Measurements from ENCODE around the gene TRMT11.
A peak's percentile ranks its signal among the peaks of the same experiment; 100 is the strongest.
"Not testable (repeated sequence)": the region's sequence is repeated elsewhere in the genome, so short reads cannot be mapped to it uniquely, and the experiment has no call there.

Gene TRMT11

GRCh38 chr6:126041516-126041915, 55.2 kb downstream of the TRMT11 start:
- DNase-seq (ENCODE audit: low read depth in 2 of 2) = no peak

- DNase-seq (ENCODE audit: low read depth in 2 of 2) = no peak
Measured at GRCh38 chr6:126042001-126042419, 55.7 kb downstream of the TRMT11 start.

DNA sequence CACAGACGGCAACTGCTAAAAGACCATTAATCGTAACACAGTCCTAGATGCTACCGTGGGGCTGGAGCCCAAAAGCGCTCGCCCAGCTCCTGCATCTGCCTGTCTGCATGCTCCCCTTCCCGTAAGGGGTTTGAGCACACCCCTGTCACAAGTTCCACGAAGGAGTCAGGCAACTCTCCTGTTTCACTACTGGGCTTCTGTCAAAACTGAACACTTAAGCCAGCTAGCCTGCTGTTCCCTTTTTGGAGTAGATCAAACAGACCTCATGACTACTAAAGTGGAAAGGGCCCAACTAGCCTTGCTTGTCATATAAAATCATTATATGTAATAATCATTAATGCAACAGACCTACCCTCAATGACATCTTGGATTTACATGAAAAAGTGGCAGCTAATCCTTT, 61.3 kb downstream of the TRMT11 start:
- DNase-seq (ENCODE audit: low read depth in 2 of 2) = no peak

DNA sequence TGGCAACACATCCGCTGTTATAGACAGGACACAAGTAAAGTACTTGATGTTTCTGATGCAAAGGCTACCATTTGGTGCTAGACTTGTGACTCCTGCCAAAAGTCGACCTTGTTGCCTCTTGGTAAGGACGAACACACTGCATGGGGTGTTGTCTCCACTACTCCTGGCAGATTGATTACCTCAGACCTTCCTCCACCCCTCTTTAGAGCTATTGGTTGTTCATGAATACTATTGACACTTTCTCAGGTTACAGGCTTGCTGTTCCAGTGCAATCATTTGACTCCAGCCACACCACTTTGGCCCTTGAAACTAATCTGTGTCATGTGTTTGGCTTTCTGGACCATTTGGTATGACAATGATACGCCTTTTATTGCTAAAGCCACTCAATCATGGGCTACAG, 62.3 kb downstream of the TRMT11 start:
- no peak for DNase-seq (ENCODE audit: low read depth in 2 of 2)

DNA sequence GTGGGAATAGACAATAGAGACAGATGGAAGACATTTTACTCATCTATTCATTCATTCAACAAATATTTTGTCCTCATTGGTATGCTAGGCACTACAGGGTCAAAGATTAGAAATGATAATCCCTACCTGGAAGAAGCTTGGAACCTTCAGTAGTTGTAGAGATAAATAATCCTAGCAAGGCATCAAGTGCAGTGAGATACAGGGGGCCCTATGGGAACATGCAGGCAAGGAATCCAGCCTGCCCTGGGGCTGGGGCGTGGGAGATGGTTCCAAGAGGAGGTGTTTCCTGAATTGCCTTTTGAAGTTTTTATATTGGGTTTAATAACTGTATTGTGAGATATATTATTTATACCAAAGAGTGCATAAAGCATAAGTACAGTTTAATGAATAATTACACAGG, 64.5 kb downstream of the TRMT11 start:
- no peak for DNase-seq (ENCODE audit: low read depth in 2 of 2)

GRCh38 chr6:126051791-126052190, 65.5 kb downstream of the TRMT11 start:
- no peak for DNase-seq (ENCODE audit: low read depth in 2 of 2)

- DNase-seq (ENCODE audit: low read depth in 2 of 2) = no peak
Measured at GRCh38 chr6:126052485-126052884, 66.1 kb downstream of the TRMT11 start.

GRCh38 chr6:126054258-126054702, 67.9 kb downstream of the TRMT11 start:
- DNase-seq (ENCODE audit: low read depth in 2 of 2) = no peak

DNA sequence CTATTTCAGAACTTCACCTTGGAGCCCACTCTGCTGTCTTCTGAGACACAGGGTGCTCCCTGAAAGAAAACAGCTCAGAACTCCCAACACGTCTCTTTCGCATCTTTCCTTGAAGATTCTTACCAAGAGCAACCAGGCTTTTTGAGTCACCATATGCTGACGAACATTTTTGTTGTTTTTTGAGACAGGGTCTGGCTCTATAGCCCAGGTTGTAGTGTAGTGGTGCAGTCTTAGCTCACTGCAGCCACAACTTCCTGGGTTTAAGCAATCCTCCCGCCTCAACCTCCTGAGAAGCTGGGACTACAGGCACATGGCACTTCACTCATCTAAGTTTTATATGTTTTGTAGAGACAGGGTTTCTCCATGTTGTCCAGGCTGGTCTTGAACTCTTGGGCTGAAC, 68.5 kb downstream of the TRMT11 start:
- DNase-seq (ENCODE audit: low read depth in 2 of 2) = no peak

DNA sequence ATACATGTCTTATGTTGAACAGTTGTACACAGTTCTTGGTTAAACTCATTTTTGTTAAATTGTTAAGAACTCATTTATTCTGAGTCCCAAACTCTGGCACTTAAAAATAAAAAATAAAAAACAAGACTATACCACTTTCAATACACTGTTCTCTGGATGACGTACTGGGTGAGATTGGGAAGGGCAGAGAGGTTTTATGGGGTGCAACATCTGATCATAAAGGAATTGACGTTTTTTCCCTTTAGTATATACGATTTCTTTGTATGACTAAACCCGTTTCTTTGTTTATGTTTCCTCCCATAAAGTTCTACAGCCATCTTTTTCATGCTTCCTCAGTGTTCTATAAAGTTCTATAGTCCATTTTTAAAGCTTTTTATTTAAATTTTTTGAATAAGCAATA, 69.1 kb downstream of the TRMT11 start:
- no peak for DNase-seq (ENCODE audit: low read depth in 2 of 2)

DNA sequence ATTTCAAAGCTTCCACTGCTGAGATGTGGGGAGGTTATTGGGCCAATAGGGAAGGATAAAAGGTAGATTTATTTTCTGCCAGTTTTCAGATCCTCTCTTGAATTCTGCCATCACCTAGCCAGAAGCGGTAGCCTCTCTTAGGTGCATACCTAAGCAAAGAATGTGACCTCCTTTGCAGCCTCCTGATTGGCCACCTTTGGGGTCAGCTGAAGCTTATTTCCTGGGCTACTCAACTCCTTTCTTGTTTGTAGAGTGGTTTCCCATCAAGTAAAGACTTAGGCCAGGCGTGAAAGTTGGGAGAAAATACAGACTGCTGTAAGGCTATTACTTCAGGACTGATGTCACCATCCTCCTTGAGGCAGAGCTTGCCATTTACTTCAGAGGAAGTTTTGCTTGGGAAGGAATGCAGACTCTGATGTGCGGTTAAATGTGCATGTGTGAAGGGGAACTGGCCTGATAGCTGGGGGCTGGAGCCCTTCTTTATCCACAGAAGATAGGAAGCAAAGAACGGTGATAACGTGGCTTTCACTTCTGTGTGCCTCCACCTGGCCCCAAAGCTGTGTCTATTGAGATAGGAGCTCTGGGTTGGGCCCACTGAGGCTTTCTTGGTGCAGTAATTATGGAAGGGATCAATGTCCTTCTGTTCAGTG, 70.1 kb downstream of the TRMT11 start:
- no peak for DNase-seq (ENCODE audit: low read depth in 2 of 2)

- not testable (repeated sequence) for DNase-seq (ENCODE audit: low read depth in 2 of 2)
Measured at GRCh38 chr6:126058085-126058484, 71.7 kb downstream of the TRMT11 start.

DNA sequence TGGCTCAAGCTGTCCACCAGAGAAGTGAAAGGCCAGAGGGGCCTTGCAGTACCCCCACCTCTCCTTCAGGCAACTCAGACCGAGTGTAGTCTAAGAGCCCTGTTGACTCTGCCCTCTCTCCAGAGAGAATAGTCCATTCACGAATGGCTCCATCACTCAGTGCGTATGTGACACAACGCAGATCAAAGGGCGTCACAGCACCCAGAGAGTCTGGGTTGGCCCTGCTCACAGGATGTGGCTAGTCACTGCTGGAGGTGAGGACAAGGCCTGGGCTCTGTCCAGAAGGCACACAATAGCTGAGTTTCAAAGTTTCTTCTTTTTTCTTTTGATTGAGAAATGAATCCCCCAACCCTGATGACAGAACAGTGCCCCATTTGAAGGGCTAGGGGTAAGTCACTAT, 74.1 kb downstream of the TRMT11 start:
- DNase-seq (ENCODE audit: low read depth in 2 of 2) = no peak

GRCh38 chr6:126063512-126064146, 77.3 kb downstream of the TRMT11 start:
- peak; percentile 57 to 66 for DNase-seq (ENCODE audit: low read depth in 2 of 2)

DNA sequence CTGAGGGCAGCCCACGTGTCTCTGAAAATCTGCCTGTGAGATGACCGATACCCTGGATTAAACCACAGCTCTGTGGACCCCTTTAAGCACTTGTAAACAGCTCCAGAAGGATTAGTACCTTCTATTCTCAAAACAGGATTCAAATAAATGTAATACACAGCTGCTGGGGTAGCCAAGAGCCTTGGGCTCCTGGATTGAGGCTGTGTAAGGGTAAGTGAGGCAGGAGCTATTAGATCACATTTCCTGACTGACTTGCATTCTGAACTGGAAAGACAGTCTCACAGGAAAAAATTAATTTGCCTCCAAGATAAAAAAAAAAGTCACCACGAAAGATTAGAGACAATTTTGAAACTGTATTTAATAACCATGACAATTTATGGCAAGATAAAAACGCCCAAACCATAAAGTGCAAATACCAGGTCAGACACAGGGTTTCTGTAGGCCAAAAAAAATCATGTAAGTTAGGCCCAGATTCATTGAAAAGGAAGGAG, 78.0 kb downstream of the TRMT11 start:
- no peak for DNase-seq (ENCODE audit: low read depth in 2 of 2)

- no peak for DNase-seq (ENCODE audit: low read depth in 2 of 2)
Measured at GRCh38 chr6:126064748-126065401, 78.5 kb downstream of the TRMT11 start.

DNA sequence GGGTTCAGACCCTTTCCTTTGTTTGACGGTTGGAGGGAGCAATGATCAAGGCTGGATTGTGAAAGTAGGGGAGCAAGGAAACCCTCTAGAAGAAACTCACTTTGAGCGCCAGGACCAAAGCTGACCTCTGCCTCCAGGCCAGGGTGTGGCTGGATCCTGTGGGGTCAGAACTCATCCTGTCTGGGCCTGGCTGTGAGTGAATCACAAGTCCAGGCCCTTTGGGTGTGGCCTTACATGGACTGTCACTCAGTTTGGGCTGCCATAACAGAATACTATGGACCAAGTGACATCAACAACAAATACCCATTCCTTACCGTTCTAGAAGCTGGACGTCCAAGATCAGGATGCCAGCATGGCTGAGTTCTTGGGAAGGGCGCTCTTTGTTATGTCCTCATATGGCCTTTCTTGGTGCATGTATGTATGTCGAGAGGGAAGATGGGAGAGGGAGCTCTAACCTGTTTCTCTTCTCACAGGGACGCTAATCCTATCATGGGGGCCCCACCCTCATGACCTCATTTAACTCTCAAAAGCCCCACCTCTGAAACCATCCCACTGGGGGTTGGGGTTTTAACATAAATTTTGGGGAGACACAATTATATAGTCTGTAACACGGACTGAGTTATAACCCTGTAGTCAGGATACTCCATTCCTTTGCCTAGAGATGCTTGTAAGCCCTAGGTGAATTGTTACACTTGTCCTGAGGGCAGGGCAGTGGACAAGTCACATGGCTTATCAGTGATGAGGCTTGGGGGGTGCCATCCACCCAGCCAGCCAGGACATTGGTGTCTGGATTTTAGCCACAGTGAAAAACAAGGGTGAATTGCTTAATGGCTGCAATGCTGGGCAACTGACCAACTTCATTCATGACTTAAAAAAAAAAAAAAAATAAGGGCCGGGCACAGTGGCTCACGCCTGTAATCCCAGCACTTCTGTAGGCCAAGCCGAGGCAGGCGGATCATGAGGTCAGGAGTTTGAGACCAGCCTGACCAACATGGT, 80.0 kb downstream of the TRMT11 start:
- no peak for DNase-seq (ENCODE audit: low read depth in 2 of 2)

- no peak for DNase-seq (ENCODE audit: low read depth in 2 of 2)
Measured at GRCh38 chr6:126067073-126067472, 80.7 kb downstream of the TRMT11 start.

- DNase-seq (ENCODE audit: low read depth in 2 of 2) = no peak
Measured at GRCh38 chr6:126069449-126069848, 83.1 kb downstream of the TRMT11 start.

DNA sequence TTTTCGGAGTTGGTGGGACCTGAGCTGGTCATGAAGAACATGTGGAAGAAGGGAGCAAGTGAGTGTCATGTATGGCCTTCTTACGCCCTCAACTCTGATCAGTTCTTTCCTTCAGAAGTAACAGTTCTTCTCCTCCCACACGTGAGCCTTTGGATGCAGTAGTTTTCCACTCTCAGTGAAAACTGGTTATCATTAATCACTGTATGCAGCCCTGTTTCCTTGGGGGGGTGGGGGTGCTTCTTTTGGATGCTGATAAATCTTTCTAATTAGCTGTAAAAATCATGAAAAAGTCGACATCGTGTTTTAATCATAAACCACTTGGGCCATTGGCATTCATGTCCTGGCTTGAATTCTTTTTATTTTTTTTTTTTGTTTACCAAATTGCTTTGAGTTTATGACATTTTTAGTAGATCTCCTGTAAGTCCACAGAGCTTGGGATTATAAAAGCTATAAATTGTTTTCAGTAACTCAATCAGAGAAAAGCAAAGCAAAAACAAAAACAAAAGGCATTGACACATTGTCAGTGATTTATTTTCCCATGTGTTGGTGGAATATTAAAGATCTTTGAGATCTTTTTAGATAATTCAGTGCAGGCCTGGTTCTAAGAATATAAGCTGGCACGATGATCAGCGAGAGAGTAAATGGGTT, 84.8 kb downstream of the TRMT11 start:
- DNase-seq (ENCODE audit: low read depth in 2 of 2) = peak in 1 of 2 experiments; percentile 35

GRCh38 chr6:126072172-126072571, 85.8 kb downstream of the TRMT11 start:
- no peak for DNase-seq (ENCODE audit: low read depth in 2 of 2)

Measured in fibroblast of skin of left quadriceps (primary cell).